GM23248 (cell line): ENCODE results near the gene SELENOS.

Experiments used
- EZH2 ChIP-seq: fragments of 200-600 bp; sonication (generic); IDR thresholded peaks from 2 replicates; pipeline ENCODE4 v1.6.1; 2018; ENCODE audit warnings: antibody characterized with exemption, mild to moderate bottlenecking; ENCODE audit not compliant: insufficient read depth, poor library complexity, severe bottlenecking
- EZH2phosphoT487 ChIP-seq: fragments of 200-600 bp; sonication (generic); IDR thresholded peaks from 2 replicates; pipeline ENCODE4 v1.6.1; 2018; ENCODE audit warnings: antibody characterized with exemption, moderate library complexity, mild to moderate bottlenecking, low read depth; ENCODE audit not compliant: insufficient read depth

GRCh38 chr15:101255051-101255395 is 22.3 kb downstream of the SELENOS start:
- TF ChIP-seq EZH2, result no peak
- TF ChIP-seq EZH2phosphoT487, result no peak
